ENCODE results near the gene PHTF1.

Gene PHTF1

GRCh38 chr1:113653741-113654140, 105.5 kb downstream of the PHTF1 start:
- TF ChIP-seq ZFX (IDR thresholded peaks at IDR 0.05; ENCODE audit: borderline replicate concordance) (no peak), CTCF (IDR thresholded peaks at IDR 0.05) (no peak)

GRCh38 chr1:113652771-113653170, 106.5 kb downstream of the PHTF1 start:
- H3K27ac ChIP-seq, result no peak overlapping the region
- TF ChIP-seq ZFX (IDR thresholded peaks at IDR 0.05; ENCODE audit: borderline replicate concordance), result no peak
- no peak for TF ChIP-seq CTCF (IDR thresholded peaks at IDR 0.05)

More at GRCh38 chr1:113653741-113654140, 105.5 kb downstream of the PHTF1 start:
- no peak overlapping the region for H3K27ac ChIP-seq

- no peak overlapping the region for H3K27ac ChIP-seq
- TF ChIP-seq CTCF (IDR thresholded peaks at IDR 0.05), result no peak
- no peak for TF ChIP-seq ZFX (IDR thresholded peaks at IDR 0.05; ENCODE audit: borderline replicate concordance)
These were observed 110.8 kb downstream of the PHTF1 start for GRCh38 chr1:113648478-113648877.

- no peak overlapping the region for H3K27ac ChIP-seq
- TF ChIP-seq ZFX (IDR thresholded peaks at IDR 0.05; ENCODE audit: borderline replicate concordance), result no peak
- no peak for TF ChIP-seq CTCF (IDR thresholded peaks at IDR 0.05)
These were observed 112.1 kb downstream of the PHTF1 start for GRCh38 chr1:113647164-113647563.

Data from 22Rv1 (cell line).